Memory B cell (primary cell): Measurements from ENCODE around the gene CDC5L.

Experiments
- ATAC-seq: fragments of 150-1000 bp; cut with Tn5 transposase; 2 replicates; pipeline ENCODE4 v1.10.0; 2021; ENCODE audit warnings: low read depth, mild to moderate bottlenecking, moderate library complexity
- DNase-seq, 2 donors: peaks; one replicate each; pipeline ENCODE4 v3.0.0; 2022; ENCODE audit warnings: low spot score in 2 of 2
- H3K27ac Mint-ChIP-seq: one replicate; pipeline ENCODE4 v1.8.0; 2022; ENCODE audit warnings: mild to moderate bottlenecking, moderate library complexity, mixed read lengths
- H3K27me3 Mint-ChIP-seq: one replicate; pipeline ENCODE4 v1.8.0; 2022; ENCODE audit warnings: mixed read lengths
- H3K36me3 Mint-ChIP-seq: one replicate; pipeline ENCODE4 v1.8.0; 2022; ENCODE audit warnings: mild to moderate bottlenecking, mixed read lengths
- H3K4me1 Mint-ChIP-seq: one replicate; pipeline ENCODE4 v1.8.0; 2022; ENCODE audit warnings: mixed read lengths
- H3K4me3 Mint-ChIP-seq: one replicate; pipeline ENCODE4 v1.8.0; 2022; ENCODE audit warnings: mild to moderate bottlenecking, moderate library complexity, mixed read lengths
- H3K9me3 Mint-ChIP-seq: one replicate; pipeline ENCODE4 v1.8.0; 2022; ENCODE audit warnings: mixed read lengths

CDC5L gene

GRCh38 chr6:44474643-44475042, 87.1 kb downstream of the CDC5L start:
- no peak overlapping the region for H3K27ac Mint-ChIP-seq

DNA sequence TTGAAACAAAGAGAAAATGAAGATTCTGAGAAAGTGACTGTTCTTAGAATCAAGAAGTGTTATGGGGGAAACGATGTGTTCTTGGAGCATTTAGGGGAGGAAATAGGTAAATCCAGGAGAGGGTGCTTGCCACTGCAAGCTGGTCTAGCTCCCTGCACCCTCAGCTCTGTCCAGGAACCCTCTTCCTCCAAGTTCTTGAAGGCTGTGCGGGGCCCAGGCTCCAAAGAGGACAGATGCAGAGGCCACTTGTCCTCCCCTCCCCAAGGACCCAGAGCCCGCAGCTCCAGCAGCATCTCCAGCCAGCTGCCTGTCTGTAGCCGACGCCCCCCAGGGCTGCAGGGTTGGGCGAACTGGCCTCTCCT, 87.9 kb downstream of the CDC5L start:
- H3K36me3 Mint-ChIP-seq: no peaks in the 10 kb centered on the region

More at GRCh38 chr6:44474643-44475042, 87.1 kb downstream of the CDC5L start:
- no peaks in the 10 kb centered on the region for H3K9me3 Mint-ChIP-seq
- H3K27me3 Mint-ChIP-seq: peaks cover 3% of the 10 kb centered on the region
- ATAC-seq: no peak
- peaks cover 2% of the 10 kb centered on the region for H3K4me1 Mint-ChIP-seq
- DNase-seq: no peak
- no peaks in the 10 kb centered on the region for H3K36me3 Mint-ChIP-seq
- no peak overlapping the region for H3K4me3 Mint-ChIP-seq

DNA sequence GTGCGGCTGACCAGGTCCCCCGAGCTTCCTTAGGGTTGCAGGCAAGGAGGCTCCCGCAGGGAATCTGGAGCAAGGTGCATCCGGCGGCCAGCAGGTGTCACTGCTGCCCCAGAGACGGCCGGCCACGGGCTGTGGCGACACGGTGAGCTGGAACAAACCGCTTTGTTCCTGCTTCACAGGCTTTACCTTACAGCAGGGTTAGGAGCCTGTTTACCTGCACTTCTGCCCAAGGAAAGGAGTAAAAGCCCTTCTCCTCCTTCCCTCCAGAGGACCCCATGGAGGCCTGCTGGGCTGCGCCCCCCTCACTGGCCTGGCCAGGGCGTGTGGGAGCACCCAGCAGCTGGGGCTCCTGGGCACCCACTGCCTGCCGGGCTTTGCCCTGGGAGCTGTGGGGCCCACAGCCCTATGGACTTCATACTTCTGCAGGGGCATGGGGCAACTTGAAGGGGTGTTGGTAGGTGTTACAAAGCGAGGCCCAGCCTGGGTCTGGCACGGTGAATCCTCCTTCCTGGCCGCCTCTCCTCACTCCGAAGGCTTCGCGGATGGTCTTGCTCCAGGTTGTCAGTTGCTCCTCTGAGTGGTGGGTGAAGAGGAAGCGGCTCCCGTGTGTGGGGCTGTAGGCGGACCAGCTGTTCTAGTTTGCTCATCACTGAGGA, 88.4 kb downstream of the CDC5L start:
- Mint-ChIP-seq H3K4me1 (peaks cover under 1% of the 10 kb centered on the region), H3K27me3 (peaks cover 6% of the 10 kb centered on the region), H3K4me3 (no peak overlapping the region), H3K36me3 (no peaks in the 10 kb centered on the region), H3K9me3 (no peaks in the 10 kb centered on the region), H3K27ac (no peak overlapping the region)
- ATAC-seq (peak; percentile 75), DNase-seq (peak; percentile 47 to 54)

More for the DNA sequence above, 87.9 kb downstream of the CDC5L start:
- no peak for DNase-seq
- no peak for ATAC-seq
- Mint-ChIP-seq H3K27ac (no peak overlapping the region), H3K4me3 (no peak overlapping the region), H3K9me3 (no peaks in the 10 kb centered on the region), H3K4me1 (peaks cover 2% of the 10 kb centered on the region), H3K27me3 (peaks cover 3% of the 10 kb centered on the region)

DNA sequence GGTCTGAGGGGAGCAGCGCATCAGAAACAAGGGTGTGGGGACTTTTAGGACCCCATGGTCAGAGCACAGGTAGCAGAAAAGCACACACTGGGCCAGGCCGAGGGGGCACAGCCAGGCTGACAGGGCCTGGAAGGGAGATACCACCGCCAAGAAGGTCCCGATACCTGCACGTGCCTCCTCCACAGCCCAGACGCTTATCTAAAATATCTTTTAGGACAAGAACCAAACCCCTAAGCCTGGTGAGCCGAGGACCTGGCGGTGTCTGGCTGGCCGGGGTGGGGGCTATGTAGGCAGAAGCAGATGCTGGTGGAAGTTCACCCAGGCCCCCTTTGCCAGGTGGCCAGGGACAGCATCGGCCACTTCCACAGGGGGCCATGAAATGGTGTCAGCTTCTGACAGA, 89.3 kb downstream of the CDC5L start:
- H3K9me3 Mint-ChIP-seq: no peaks in the 10 kb centered on the region
- no peak for ATAC-seq
- no peaks in the 10 kb centered on the region for H3K4me1 Mint-ChIP-seq
- no peak for DNase-seq
- H3K27me3 Mint-ChIP-seq: peaks cover 6% of the 10 kb centered on the region
- H3K4me3 Mint-ChIP-seq: no peak overlapping the region
- no peaks in the 10 kb centered on the region for H3K36me3 Mint-ChIP-seq
- no peak overlapping the region for H3K27ac Mint-ChIP-seq

GRCh38 chr6:44477293-44477894, 89.9 kb downstream of the CDC5L start:
- H3K27me3 Mint-ChIP-seq: peaks cover 6% of the 10 kb centered on the region

DNA sequence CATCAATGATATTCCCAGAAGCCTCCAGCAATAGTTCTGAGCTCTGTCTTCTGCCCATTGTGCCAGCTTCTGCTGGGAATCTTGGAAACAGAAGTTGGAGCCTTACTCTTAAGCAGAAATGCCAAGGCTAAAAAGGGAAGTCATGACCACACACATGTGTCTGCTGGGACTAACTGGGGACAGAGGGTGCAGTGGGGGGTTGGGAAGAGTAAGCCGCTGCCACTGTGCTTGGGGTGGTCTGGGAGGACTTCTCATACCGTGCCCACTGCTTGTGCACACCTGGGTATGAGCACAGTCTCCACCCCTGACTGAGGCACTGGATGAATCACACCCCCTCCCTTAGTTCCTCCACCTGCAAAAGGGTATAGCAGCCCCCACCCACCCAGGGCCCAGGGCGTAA, 90.7 kb downstream of the CDC5L start:
- ATAC-seq (no peak), DNase-seq (no peak)
- H3K27ac Mint-ChIP-seq: no peak overlapping the region
- no peak overlapping the region for H3K4me3 Mint-ChIP-seq
- H3K27me3 Mint-ChIP-seq: peaks cover 6% of the 10 kb centered on the region
- no peaks in the 10 kb centered on the region for H3K4me1 Mint-ChIP-seq
- no peaks in the 10 kb centered on the region for H3K36me3 Mint-ChIP-seq
- H3K9me3 Mint-ChIP-seq: no peaks in the 10 kb centered on the region

More at GRCh38 chr6:44477293-44477894, 89.9 kb downstream of the CDC5L start:
- Mint-ChIP-seq H3K4me1 (no peaks in the 10 kb centered on the region), H3K36me3 (no peaks in the 10 kb centered on the region), H3K27ac (no peak overlapping the region), H3K9me3 (no peaks in the 10 kb centered on the region), H3K4me3 (no peak overlapping the region)
- no peak for DNase-seq
- ATAC-seq: no peak

- Mint-ChIP-seq H3K9me3 (no peaks in the 10 kb centered on the region), H3K36me3 (no peaks in the 10 kb centered on the region), H3K27ac (no peak overlapping the region), H3K4me1 (no peaks in the 10 kb centered on the region), H3K27me3 (peaks cover 6% of the 10 kb centered on the region), H3K4me3 (no peak overlapping the region)
- ATAC-seq: no peak
- DNase-seq: no peak
These were observed 91.2 kb downstream of the CDC5L start for GRCh38 chr6:44478591-44479254.

GRCh38 chr6:44480097-44480541, 92.6 kb downstream of the CDC5L start:
- no peak for ATAC-seq
- Mint-ChIP-seq H3K36me3 (no peaks in the 10 kb centered on the region), H3K27ac (no peak overlapping the region), H3K4me1 (no peaks in the 10 kb centered on the region), H3K27me3 (peaks cover 10% of the 10 kb centered on the region), H3K9me3 (no peaks in the 10 kb centered on the region), H3K4me3 (no peak overlapping the region)
- no peak for DNase-seq

GRCh38 chr6:44481056-44481455, 93.5 kb downstream of the CDC5L start:
- no peaks in the 10 kb centered on the region for H3K36me3 Mint-ChIP-seq
- no peaks in the 10 kb centered on the region for H3K9me3 Mint-ChIP-seq
- peaks cover 10% of the 10 kb centered on the region for H3K27me3 Mint-ChIP-seq
- DNase-seq (no peak), ATAC-seq (no peak)
- no peak overlapping the region for H3K27ac Mint-ChIP-seq
- no peaks in the 10 kb centered on the region for H3K4me1 Mint-ChIP-seq
- H3K4me3 Mint-ChIP-seq: no peak overlapping the region

DNA sequence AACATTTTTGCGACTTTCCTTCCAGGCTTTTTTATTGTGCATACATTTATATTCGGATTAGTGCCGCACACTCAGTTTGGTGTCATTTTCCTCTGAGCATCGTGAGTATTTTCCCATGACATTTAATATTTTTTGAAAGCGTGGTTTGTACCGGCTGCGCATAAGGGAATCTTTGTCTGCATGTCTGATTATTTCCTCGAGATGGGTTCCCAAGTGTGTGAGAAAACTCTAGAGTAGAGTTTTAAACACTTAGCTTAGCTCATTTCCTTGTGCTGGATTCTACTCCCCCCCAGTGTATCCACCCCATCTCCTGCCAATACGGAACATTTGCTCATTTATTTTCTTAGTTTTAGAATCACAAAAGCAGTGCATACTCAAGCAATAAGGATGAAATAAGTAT, 94.3 kb downstream of the CDC5L start:
- Mint-ChIP-seq H3K4me3 (no peak overlapping the region), H3K36me3 (no peaks in the 10 kb centered on the region), H3K27me3 (peaks cover 12% of the 10 kb centered on the region), H3K9me3 (no peaks in the 10 kb centered on the region), H3K27ac (no peak overlapping the region), H3K4me1 (no peaks in the 10 kb centered on the region)
- DNase-seq: no peak
- no peak for ATAC-seq

DNA sequence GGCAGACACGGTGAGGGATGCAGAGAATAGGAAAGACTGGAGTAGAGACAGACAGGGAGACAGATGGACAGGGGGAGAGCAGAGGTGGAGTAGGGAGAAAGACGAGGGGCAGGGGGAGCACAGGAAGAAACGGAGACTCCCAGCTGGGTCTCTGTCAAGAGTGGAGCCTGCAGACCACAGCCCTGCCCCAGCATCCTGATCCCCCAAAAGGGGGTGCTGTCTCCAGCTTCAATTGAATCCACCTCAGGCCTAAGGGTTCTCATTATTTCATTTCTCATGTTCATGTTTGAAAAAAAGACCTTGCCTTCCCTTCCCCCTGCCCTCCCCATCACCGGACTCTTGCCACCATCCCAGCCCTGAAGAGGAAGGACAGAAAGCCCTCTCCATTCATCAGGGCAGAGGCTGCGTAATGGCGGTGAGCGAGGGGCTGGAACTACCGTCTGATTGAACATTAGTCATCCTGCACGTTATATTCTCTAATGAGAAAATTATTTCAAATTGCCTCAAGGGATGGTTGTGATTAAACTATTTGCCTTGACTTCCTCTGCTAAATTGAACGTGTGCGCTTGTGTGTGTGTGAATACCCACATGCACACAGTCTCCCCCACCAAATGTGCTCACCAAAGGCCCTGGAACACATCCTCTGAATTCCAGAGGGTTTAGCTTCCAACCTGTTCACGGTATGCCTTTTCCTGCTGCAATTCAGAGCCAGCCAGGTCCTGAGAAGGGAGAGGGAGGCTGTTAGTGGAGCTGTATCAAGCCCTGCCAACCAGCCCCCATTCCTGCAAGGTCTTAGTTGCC, 98.3 kb downstream of the CDC5L start:
- H3K36me3 Mint-ChIP-seq: no peaks in the 10 kb centered on the region
- no peak overlapping the region for H3K27ac Mint-ChIP-seq
- no peak overlapping the region for H3K4me3 Mint-ChIP-seq
- no peaks in the 10 kb centered on the region for H3K9me3 Mint-ChIP-seq
- no peaks in the 10 kb centered on the region for H3K4me1 Mint-ChIP-seq
- ATAC-seq (no peak), DNase-seq (no peak)
- H3K27me3 Mint-ChIP-seq: peaks cover 13% of the 10 kb centered on the region

DNA sequence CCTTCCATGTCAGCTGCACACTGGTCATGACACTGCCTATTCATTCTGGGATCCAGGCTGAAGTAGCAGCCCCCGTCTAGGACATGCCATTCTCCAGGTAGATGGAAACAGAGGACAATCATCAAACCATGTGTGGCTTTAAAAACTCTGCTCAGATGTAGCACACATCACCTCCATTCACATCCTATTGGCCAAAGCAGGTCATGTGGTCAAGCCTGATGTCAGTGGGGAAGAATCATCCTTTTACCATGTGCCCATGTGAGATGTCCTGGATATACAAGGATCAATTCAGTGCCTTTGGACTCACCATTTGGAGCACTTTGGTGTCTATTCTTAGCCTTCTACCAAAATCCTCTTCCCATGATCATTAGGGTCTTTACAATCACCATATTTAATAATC, 99.5 kb downstream of the CDC5L start:
- no peak for DNase-seq
- no peaks in the 10 kb centered on the region for H3K9me3 Mint-ChIP-seq
- H3K27ac Mint-ChIP-seq: no peak overlapping the region
- peaks cover 13% of the 10 kb centered on the region for H3K27me3 Mint-ChIP-seq
- H3K4me3 Mint-ChIP-seq: no peak overlapping the region
- no peaks in the 10 kb centered on the region for H3K4me1 Mint-ChIP-seq
- no peaks in the 10 kb centered on the region for H3K36me3 Mint-ChIP-seq
- no peak for ATAC-seq

GRCh38 chr6:44487586-44487985, 100.1 kb downstream of the CDC5L start:
- no peak for ATAC-seq
- no peak for DNase-seq
- no peaks in the 10 kb centered on the region for H3K9me3 Mint-ChIP-seq
- H3K4me3 Mint-ChIP-seq: no peak overlapping the region
- no peaks in the 10 kb centered on the region for H3K4me1 Mint-ChIP-seq
- no peaks in the 10 kb centered on the region for H3K36me3 Mint-ChIP-seq
- peaks cover 13% of the 10 kb centered on the region for H3K27me3 Mint-ChIP-seq
- no peak overlapping the region for H3K27ac Mint-ChIP-seq
